Stimulated activated CD8-positive, alpha-beta memory T cell treated with anti-CD3 and anti-CD28 coated beads, Interleukin-12 subunit alpha, Interleukin-12 subunit beta, amount 100 ng/mL, for 24 hours (primary cell): ENCODE results near the gene FCER1G.

ENCODE experiments used
- DNase-seq: peaks from one replicate; pipeline ENCODE4 v3.0.0-alpha.2; 2020; ENCODE audit errors: extremely low read depth

The FCER1G gene

DNA sequence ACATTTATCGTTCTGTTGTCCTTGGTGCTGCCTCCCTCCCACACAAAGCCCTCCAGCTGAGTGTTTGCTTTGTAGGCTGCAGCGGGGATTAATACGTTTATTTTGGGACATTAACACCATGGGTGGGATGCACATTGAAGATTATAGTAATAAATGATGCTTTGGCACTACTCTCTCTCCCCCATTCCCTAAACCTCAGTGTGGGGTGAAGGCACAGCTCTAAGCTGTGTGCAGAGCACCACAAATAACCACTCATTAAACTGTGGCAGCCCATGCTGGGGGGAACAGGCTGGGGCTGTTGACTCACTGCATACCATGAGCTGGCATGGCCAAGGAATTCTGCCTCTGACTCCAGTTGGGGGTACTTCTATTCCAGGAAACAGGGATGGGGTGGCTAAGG is 51.1 kb downstream of the FCER1G start:
- no peak for DNase-seq

- no peak for DNase-seq
Measured at GRCh38 chr1:161266836-161267235, 51.7 kb downstream of the FCER1G start.

GRCh38 chr1:161267321-161267720 is 52.2 kb downstream of the FCER1G start:
- DNase-seq: no peak
